Astrocyte of the cerebellum (primary cell): ENCODE measurements around the gene ABCB8.

Source experiments
- DNase-seq: peaks from one replicate; pipeline ENCODE4 v3.0.0-alpha.2; 2011; ENCODE audit warnings: low read depth
- H3K4me3 ChIP-seq: 2 replicates; pipeline ENCODE4 v1.5.1; 2011; ENCODE audit warnings: mild to moderate bottlenecking, low read depth, low read length, moderate library complexity
- in situ Hi-C: cut with HindIII; loops from 2 replicates; pipeline ENCODE4 v1.10.0; 2017; ENCODE audit warnings: low sequenced_read_pairs
- TF ChIP-seq, protein P1 (sequence below): IDR thresholded peaks from 2 replicates; pipeline ENCODE4 v1.5.1; 2012; ENCODE audit warnings: low read length, low read depth, moderate library complexity, mild to moderate bottlenecking; ENCODE audit errors: missing control alignments

ABCB8 gene

DNA sequence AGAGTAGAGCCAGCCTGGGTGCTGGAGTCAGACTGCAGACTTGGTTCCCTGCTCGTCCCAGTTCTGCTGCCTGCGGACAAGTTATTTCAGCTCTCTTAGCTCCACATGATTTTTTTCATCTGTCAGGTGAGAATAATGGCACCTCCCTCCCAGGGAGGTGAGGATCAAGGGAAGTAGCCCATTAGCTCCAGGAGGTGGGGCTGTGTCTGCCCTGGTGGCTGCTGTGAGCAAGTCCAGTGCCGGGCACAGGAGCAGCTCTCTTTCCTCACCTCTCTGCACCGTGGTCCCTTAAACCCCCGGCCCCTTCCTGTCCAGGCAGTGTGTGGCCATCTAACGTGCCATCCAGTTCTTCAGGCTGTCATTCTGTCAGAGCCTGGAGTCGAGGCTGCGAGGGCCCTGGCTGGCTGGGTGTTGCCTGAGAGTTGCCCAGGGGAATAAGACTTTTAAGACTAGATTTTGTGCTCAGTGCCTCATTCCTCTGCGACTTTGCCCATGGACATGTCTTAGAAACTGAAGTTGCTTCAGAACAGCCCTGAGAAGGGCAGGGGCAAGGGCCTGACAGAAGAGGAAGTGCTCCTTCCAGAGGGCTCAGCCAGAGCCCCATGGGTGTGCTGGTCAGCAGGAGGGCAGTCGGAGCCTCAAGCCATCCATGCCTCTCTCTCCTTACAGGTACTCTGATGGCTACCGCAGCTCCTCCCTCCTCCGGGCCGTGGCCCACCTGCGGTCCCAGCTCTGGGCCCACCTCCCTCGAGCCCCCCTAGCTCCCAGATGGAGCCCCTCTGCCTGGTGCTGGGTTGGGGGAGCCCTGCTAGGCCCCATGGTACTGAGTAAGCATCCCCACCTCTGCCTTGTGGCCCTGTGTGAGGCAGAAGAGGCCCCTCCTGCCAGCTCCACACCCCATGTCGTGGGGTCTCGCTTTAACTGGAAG, 5.0 kb downstream of the ABCB8 start:
- in situ Hi-C loops, result no loop called here
- no peak for DNase-seq
- H3K4me3 ChIP-seq, result no peak overlapping the region
- TF ChIP-seq, protein P1, sequence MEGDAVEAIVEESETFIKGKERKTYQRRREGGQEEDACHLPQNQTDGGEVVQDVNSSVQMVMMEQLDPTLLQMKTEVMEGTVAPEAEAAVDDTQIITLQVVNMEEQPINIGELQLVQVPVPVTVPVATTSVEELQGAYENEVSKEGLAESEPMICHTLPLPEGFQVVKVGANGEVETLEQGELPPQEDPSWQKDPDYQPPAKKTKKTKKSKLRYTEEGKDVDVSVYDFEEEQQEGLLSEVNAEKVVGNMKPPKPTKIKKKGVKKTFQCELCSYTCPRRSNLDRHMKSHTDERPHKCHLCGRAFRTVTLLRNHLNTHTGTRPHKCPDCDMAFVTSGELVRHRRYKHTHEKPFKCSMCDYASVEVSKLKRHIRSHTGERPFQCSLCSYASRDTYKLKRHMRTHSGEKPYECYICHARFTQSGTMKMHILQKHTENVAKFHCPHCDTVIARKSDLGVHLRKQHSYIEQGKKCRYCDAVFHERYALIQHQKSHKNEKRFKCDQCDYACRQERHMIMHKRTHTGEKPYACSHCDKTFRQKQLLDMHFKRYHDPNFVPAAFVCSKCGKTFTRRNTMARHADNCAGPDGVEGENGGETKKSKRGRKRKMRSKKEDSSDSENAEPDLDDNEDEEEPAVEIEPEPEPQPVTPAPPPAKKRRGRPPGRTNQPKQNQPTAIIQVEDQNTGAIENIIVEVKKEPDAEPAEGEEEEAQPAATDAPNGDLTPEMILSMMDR, result peak; percentile 18

DNA sequence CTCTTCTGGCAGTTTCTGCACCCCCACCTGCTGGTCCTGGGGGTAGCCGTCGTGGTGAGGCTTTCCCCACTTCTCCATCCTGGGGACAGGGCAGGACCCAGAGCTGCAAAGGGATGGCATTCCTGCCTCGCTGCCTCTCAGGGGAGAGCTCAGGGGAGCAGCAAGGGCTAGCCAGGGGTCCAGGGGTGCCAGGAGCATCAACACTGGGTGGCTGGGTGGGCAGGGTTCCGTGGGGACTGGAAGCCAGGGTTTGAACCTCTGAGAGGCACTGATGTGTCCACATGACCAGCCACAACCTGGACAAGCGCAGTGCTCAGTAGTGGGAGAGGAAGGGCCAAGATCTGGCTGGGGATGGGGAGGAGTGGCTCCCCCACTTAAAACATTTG, 5.6 kb downstream of the ABCB8 start:
- no peak for DNase-seq
- in situ Hi-C loops, result no loop called here
- TF ChIP-seq, protein P1, result no peak
- no peak overlapping the region for H3K4me3 ChIP-seq

DNA sequence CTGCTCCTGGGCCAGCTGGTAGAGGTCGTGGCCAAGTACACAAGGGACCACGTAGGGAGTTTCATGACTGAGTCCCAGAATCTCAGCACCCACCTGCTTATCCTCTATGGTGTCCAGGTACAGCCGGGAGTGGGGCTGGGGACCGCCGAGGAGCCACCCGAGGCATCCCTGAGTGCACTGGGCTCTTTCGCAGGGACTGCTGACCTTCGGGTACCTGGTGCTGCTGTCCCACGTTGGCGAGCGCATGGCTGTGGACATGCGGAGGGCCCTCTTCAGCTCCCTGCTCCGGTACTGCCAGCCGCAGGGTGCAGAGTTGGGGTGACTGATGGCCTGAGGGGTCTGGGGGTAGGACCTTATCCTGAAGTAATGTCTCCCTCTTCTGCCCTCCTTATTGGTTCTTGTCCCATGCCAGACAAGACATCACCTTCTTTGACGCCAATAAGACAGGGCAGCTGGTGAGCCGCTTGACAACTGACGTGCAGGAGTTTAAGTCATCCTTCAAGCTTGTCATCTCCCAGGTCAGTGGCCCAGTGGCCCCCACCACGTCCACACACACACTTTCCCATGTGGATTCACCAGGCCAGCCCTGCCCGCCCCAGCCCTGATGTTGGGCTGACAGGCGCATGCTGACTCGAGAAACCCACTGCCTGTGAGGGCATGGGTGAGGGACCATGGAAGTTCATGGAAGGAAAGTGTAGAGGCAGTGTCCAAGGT, 6.2 kb downstream of the ABCB8 start:
- DNase-seq, result no peak
- TF ChIP-seq, protein P1, result no peak
- in situ Hi-C loops, result no loop called here
- H3K4me3 ChIP-seq, result no peak overlapping the region

DNA sequence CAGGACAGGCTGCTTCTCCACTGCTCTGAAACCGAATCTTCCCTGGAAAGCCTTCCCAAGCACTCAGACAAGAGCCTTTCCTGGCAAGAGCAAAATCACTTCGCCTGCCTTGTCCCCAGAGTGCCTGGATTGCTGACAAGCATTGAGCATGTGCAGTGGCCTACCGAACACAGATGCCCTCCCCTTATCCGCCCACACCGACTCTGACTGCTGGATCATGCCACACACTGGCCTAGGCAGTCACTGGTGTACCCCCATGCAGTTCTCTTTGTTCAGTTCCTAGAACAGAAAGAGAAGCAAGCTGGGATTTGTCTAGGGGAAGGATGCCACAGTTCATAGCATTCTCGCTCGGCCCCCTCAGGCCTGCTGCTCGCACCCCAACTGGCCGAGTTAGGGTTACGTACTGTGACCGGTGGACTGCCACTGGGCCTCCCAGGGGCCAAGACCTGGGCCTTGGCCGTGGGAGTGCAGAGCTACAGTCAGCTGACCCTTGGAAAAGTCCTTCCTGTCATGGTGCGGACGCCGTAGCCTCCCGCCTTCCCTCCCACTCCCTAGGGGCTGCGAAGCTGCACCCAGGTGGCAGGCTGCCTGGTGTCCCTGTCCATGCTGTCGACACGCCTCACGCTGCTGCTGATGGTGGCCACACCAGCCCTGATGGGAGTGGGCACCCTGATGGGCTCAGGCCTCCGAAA, 6.9 kb downstream of the ABCB8 start:
- no peak for DNase-seq
- TF ChIP-seq, protein P1, result no peak
- in situ Hi-C loops, result no loop called here
- no peak overlapping the region for H3K4me3 ChIP-seq

DNA sequence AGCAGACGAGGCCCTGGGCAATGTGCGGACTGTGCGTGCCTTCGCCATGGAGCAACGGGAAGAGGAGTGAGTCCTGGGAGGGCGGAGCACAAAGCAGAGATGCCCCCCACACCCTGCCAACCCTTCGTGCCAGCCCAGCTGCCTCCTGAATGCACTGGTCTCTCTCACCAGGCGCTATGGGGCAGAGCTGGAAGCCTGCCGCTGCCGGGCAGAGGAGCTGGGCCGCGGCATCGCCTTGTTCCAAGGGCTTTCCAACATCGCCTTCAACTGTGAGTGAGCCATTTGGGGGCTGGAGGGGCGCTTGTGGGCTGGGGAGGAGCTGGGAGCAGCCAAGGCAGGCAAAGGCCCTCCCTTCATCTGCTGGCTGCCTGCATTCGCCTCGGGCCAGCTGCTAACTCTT, 7.7 kb downstream of the ABCB8 start:
- in situ Hi-C loops, result no loop called here
- no peak overlapping the region for H3K4me3 ChIP-seq
- TF ChIP-seq, protein P1, result no peak
- no peak for DNase-seq

DNA sequence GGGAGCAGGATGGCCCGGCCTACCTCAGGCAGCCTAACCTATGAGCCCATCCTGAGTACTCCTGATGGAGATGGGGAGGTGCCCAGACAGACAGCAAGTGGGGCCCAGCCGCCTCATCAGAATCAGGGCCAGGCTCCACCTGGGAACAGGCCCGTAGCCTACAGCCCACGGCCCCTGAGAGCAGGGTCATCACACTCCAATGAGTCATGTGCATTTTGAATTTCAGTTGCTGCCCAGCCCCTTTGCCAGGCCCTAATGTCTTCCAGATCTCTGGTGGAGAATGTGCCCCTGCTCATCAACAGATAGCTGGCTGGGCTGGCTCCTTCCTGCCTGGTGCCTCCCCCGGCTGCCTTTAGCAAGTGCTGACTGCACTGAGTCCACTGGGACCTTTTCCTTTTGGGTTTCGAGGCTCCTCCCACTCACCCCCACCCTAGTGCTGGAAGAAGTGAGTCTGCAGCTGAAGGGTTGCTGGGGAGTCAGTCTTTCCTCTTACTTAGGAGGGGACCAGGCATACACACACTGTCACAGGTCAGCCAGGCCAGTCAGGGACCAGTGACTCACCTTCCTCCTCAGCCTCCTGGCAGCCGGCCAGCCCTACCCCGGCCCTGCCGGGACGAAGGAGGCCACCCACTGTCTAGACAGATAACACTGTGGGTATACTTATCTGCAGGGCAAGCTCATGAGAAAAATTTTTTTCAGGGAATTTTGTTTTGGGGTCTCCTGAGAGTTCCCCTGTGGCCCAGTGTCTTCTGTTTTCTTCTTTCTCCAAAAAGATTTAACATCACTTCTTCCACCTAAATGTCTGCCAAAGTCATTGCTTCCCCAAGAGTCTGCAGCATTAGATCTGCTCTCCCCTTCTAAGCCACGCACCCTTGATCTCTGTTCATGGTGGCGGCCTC, 10.9 kb downstream of the ABCB8 start:
- H3K4me3 ChIP-seq, result no peak overlapping the region
- TF ChIP-seq, protein P1, result no peak
- in situ Hi-C loops, result no loop called here
- peak; percentile 23 for DNase-seq
